GM12874 (cell line): Measurements from ENCODE around the gene MYOG.

ENCODE experiments used
- CTCF ChIP-seq: IDR thresholded peaks from 2 replicates; pipeline ENCODE4 v1.5.1; 2011; ENCODE audit warnings: low read depth, mild to moderate bottlenecking, control low read depth, low read length, moderate library complexity; ENCODE audit not compliant: insufficient read depth

Gene MYOG

GRCh38 chr1:203128431-203128715 lies 42.6 kb upstream of the MYOG start:
- no peak for TF ChIP-seq CTCF

GRCh38 chr1:203127666-203128430 lies 42.0 kb upstream of the MYOG start, which contains the start of gene ADORA1:
Gene ADORA1 (plus strand): TSS chr1:203127726. CDS start chr1:203128842, 1,116 bp downstream.
- no peak for TF ChIP-seq CTCF

- TF ChIP-seq CTCF, result no peak
Observed at GRCh38 chr1:203126866-203127665, 41.3 kb upstream of the MYOG start.

- 0 out of 2 replicates have a peak, but pooled peaks have one; percentile 11 for TF ChIP-seq CTCF
Observed at GRCh38 chr1:203126151-203126865, 40.5 kb upstream of the MYOG start.

GRCh38 chr1:203124546-203125317 lies 38.9 kb upstream of the MYOG start:
- no peak for TF ChIP-seq CTCF

GRCh38 chr1:203124011-203124410 lies 38.2 kb upstream of the MYOG start:
- TF ChIP-seq CTCF, result no peak

- no peak for TF ChIP-seq CTCF
Observed at GRCh38 chr1:203122159-203122558, 36.3 kb upstream of the MYOG start.
